GM21515 (cell line): ENCODE results near the gene REST.
"Not testable (repeated sequence)": the region's sequence is repeated elsewhere in the genome, so short reads cannot be mapped to it uniquely, and the experiment has no call there.

Source experiments
- ATAC-seq: cut with Tn5 transposase; IDR thresholded peaks from one replicate; pipeline ENCODE4 v1.9.1; 2021; ENCODE audit not compliant: unreplicated experiment

REST gene

DNA sequence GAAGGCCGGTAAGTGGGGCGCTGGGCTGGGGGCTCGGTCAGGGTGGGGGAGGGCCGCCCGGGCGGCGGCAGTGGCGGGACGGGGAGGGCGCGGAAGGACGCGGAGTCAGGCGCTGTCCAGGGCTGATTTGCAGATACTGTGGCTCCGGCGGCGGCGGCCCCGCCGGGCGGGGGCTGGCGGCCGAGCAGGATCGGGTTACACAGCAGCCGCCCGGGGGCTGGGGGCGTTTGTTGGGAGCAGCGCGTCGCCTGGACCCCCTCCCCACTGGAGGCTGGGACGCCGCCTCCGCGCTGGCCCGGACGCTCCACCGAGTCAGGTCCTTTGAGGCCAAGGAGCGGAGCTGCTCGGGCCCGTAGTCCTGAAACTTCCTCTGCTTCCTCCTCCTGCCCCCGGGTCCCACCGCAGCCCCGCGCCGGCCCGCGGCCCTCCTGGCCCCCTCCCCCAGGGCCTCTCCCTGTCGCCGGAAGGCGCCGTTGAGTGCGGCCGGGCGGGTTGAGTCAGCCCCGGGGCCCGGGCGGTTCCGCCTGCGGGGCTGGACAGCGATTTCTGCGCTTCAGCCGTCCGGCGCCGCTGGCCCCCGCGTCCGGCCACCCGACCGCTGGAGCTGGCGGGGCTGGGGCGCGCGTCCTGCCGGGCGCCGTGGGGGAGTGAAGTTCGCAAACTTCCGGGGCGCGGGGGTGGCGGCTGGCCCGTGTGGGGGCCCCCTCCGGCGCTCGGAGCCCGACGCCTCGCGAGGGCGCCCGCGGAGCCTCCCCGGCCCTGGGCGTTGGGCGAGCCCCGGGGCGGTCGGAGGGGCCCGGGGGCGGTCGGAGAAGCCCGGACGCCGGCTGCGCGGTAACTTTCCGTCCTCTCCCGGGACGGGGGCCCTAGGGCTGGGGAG lies 746 bp downstream of the REST start:
- peak; percentile 60 for ATAC-seq

DNA sequence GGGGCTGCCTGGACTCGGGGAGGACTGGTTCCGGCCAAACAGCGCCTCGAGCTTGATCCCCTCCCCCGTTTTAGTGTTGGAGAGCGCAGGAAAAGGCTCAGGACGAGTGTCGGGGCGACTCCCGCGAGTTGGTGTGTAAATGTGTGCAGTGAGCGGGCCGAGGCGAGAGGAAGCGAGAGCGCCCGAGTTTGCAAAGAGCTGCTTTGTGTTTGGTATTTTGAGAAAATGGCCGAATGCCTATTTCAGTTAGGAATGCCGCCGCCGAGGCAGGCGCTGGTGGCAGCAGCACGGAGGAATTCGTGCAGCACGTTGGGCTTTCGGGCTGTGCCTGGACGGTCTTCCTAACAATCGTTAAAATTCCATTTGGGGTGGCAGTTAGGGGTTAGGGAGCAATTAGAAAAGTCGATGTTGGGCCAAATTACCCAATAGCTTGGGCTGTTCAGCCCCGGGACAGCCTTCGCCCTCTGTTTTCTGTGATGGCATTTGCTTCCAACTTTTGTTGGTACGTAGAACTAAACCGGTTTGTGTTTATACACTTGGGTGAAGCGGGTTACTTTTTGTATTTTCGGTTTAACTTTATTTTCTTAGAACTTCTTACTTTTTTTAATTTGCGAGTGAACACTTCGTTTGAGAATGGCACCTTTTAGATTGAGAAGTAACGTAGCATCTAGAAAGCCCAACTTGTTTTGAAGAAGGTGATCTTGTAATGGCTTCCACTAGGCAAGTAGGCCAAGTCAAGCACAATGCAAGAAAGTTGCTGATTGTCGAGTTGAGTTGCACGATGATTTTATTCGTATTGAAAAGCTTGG lies 1.6 kb downstream of the REST start:
- peak; percentile 36 for ATAC-seq

DNA sequence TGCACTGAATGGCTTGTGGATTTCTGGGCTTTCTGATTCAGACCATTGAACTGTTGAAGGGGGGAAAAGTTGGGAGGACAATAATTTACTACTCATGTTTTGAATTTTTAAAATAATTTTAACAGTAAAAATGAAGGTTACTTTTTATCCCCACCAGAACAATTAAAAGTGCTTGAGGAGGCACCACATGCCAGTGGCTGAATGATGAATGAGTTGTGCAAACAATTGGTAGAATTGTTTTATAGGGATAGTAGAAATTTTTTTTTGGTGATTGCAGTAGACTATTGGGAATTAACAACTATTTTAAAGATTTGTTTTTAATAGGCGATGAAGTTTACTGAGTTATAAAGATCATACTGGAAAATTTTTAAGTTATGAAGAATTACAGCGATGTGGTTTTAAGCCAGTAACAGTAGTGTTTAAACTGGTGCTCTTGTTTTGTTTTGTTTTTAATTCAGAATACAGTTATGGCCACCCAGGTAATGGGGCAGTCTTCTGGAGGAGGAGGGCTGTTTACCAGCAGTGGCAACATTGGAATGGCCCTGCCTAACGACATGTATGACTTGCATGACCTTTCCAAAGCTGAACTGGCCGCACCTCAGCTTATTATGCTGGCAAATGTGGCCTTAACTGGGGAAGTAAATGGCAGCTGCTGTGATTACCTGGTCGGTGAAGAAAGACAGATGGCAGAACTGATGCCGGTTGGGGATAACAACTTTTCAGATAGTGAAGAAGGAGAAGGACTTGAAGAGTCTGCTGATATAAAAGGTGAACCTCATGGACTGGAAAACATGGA lies 2.7 kb downstream of the REST start:
- ATAC-seq, result no peak

DNA sequence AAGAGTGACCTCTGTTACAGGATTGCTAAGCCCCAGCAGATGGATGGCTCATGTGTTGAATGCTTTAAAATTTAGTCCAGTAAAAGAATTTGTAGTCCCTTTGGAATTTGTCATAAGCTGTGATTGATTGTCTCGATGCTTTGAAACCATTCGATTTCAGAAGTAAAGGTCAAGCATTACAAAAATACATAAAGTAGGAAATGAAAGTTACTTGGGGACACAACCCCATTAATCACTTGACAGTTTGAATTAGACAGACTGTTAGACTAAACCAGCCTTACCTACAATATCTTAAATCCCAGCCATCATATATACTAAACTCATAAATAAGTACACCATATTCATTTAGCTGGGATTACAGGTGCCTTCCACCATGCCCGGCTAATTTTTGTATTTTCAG lies 6.6 kb downstream of the REST start:
- ATAC-seq, result no peak

DNA sequence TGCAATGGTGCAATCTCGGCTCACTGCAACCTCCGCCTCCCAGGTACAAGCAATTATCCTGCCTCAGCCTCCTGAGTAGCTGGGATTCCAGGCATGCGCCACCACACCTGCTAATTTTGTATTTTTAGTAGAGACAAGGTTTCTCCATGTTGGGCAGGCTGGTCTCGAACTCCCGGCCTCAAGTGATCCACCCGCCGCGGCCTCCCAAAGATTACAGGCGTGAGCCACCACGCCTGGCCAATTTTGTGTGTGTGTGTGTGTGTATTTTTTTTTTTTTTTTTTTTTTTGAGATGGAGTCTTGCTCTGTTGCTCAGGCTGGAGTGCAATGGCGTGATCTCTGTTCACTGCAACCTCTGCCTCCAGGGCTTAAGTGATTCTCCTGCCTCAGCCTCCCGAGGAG lies 7.3 kb downstream of the REST start:
- not testable (repeated sequence) for ATAC-seq

DNA sequence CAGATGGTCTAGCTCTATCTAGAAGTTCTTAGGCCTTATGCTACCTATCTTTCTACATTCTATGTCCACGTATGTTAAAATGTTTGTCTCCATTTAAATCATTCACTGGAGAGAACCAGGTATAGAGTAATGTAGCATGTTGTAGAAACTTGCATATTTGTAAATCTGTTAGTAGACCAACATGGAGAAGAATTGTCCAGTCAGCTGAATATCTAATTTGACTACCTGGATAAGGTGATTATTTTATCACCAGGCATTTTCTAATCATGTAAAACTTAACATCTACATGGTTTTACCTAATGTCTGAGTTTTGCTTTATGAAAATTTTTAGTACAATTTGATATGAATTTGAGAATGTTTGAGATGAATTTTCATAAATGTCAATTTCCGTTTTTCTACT lies 19.5 kb downstream of the REST start:
- ATAC-seq, result no peak

DNA sequence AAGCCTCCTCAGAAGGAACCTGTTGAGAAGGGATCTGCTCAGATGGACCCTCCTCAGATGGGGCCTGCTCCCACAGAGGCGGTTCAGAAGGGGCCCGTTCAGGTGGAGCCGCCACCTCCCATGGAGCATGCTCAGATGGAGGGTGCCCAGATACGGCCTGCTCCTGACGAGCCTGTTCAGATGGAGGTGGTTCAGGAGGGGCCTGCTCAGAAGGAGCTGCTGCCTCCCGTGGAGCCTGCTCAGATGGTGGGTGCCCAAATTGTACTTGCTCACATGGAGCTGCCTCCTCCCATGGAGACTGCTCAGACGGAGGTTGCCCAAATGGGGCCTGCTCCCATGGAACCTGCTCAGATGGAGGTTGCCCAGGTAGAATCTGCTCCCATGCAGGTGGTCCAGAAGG lies 22.9 kb downstream of the REST start:
- no peak for ATAC-seq

DNA sequence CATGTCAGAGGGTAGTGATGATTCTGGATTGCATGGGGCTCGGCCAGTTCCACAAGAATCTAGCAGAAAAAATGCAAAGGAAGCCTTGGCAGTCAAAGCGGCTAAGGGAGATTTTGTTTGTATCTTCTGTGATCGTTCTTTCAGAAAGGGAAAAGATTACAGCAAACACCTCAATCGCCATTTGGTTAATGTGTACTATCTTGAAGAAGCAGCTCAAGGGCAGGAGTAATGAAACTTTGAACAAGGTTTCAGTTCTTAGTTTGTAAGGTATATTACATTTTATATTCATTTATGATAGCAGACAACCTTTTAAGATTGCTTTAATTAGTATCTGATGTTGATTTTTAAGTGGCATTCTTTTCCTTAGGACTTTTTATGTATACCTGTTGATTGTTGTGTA lies 24.2 kb downstream of the REST start:
- no peak for ATAC-seq

DNA sequence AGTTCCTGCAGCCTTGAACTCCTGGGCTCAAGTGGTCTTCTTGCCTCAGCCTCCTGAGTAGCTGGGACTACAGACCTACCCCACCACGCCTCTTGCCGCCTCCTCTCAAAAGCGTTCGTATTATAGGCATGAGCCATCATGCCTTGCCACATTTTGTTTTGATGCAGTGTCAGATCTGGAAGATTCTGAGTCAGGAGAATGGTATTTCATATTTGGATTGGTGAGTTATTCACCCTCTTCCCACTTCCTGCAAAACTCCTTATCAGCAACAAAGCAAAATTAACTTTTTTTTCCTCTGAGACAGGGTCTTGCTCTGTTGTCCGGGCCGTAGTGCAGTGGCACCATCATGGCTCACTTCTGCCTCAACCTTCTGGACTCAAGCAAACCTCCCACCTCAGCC lies 29.6 kb downstream of the REST start:
- no peak for ATAC-seq

DNA sequence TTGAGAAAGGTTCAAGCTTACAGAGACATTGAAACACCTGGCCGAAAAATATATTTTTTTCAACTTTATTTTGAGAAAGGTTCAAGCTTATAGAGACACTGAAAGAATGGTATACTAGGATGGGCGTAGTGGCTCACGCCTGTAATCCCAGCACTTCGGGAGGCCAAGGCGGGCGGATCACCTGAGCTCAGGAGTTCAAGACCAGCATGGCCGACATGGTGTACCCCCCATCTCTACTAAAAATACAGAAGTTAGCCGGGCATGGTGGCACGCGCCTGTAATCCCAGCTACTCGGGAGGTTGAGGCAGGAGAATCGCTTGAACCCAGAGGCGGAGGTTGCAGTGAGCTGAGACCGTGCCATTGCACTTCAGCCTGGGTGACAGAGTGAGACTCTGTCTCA lies 32.1 kb downstream of the REST start:
- ATAC-seq, result not testable (repeated sequence)

DNA sequence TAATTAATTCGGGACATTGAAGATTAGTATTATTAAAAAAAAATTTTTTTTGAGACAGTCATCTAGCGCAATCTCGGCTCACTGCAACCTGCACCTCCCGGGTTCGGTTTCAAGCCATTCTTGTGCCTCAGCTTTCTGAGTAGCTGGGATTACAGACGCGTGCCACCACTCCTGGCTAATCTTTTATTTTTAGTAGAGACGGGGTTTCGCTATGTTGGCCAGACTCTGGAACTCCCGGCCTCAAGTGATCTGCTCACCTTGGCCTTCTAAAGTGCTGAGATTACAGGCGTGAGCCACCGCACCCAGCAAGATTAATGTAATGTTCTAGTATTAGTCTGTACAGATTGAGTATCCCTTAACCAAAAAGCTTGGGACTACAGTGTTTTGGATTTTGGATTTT lies 32.7 kb downstream of the REST start:
- no peak for ATAC-seq

DNA sequence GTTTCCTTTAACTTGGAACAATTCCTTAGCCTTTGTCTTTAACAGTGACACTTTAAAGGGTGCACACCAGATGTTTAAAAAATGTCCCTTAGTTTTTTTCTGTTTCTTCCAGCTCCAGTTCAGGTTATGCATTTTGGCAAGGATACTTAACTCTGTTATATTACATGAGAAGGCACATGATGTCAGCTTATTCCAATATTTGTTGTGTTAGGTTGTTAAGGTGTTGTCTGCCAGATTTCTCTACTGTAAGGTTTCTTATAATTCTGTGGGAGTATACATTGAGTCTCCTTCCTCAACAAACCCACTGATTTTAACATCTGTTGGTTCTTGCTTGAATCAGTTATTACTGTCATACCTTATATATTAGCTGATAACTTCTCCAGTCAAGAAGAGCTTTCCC lies 33.3 kb downstream of the REST start:
- ATAC-seq, result no peak

DNA sequence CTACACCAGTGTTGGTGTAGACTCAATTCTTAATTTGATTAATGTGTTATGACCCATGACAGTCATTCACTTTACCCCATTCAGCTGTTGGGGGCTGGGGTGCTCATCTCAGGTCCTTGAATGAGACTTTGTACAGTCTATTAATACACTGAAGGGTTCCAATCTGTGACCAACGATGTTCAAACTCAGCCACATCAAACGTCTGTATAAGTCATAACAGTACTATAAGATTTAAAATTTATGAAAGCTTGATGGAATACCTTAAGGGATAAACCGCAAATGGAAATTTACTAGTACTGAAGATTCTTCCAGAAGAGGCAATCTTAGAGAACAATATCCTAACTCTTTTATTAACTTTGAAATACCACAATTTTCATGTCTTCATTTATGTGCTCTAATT lies 33.7 kb downstream of the REST start:
- ATAC-seq, result no peak

DNA sequence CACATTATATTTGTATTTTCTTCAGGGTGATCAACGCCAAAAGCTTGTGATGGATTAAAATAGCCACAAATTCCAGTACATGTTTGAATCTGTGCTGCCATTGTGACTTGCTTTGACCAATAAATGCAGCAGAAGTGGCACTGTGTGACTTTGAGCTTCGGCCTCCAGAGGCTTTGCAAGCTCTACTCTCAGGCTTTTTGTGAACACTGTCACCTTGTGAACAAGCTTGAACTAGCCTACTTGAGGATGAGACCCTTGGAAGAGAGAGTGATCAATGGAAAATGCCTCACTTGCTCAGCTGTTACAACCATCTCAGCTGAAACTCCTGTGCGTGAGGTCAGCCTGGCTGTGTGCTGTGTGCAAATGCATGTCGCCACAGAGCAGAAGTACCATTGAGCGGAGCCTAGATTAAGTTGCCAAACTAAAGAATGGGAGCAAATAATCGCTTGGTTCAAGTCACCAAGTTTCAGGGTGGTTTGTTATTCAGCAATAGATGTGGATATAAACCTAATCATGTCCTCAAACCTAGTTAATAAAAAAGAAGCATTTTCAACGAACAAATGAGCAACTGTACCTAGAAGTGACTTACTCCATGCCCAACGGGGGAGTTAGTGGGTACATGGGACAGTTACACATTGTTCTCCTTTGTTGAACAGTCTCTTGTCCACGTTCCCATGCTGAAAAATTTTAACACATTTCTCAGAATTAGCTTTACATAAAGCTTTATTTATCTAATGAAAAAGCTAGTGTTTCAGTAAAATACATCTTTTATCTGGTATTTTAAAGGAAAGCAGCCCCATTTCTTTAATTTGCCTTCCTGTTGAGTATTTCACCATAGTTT lies 46.2 kb downstream of the REST start:
- no peak for ATAC-seq

DNA sequence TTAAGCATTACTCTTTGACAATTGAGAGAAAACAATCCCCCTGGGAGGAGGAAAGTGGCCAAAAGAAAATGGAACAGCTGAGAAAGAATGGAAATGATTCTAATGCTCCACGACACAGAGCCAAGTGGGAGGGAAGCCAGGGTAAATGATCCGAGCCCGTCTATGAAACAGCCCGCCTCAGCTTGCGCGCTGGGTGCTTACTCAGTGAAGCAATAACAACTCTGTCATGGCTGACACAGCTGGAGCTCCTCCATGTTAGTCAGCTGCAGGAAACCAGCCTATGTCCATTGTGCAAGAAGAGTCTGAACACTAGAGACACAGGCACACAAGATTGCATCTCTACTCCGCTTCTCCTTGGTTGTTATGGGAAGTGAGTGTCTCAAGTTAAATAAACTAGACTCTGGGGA lies 50.4 kb downstream of the REST start:
- ATAC-seq, result no peak

DNA sequence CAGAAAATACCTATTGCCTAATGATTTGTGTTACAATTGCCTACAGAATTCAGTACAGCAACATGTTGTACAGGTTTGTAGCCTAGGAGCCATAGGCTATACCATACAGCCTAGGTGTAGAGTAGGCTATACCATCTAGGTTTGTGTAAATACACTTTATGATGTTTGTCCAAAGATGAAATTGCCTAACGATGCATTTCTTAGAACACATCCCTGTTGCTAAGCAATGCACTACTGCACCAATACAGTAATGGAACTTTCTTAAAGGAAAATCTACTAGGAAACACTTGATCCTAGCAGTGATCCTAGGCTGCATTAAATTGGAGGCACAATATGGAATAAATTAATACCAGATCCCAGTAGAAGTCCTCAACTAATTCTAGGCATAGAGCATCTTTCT lies 51.4 kb downstream of the REST start:
- no peak for ATAC-seq

DNA sequence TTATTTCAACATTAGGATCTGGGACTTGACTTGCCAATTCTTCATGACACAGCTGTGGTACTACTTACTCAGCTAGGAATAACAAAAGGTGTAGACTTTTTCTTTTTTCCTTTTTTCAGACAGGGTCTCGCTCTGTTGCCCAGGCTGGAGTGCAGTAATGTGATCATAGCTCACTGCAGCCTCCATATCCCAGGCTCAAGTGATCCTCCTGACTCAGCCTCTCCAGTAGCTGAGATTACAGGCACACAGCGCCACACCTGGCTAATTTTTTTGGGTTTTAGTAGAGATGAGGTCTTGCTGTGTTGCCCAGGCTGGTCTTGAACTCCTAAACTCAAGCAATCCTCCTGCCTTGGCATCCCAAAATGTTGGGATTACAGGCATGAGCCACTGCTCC lies 53.4 kb downstream of the REST start:
- no peak for ATAC-seq

DNA sequence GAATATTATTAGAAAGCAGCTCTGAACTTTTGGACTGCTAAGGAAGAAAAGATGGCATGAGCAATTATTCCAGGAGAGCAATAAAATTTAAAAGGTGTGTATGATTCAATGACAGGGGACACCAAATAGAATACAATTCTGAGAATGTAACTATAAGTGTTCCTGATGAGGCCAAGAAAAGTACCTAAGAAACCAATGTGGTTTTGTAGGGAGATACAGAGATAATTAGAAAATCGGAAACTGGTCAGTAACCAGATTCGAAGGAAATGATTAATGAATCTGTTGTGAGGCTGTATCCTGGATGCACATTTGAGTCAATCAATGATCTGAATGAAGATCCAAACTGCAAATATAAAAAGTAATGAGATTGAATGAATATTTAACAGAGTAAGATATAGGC lies 63.7 kb downstream of the REST start:
- no peak for ATAC-seq

DNA sequence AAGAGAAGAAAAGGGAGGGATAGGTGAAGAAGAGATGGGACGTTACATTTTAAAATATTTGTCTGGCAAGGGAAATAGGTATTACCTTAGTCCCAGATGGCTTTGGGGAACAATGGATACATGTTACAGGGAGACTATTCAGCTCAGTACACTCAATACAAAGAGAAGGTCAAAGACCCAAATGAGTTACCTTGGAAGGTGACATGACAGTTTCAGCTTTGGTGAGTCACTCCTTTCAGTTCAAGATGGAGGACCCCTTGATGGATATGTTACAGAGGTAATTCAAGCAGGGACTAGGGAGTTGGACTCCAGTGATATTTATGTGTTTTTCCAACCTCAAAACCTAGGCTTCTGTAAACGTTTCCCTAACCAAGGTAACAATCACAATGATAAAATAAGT lies 64.7 kb downstream of the REST start:
- ATAC-seq, result no peak

DNA sequence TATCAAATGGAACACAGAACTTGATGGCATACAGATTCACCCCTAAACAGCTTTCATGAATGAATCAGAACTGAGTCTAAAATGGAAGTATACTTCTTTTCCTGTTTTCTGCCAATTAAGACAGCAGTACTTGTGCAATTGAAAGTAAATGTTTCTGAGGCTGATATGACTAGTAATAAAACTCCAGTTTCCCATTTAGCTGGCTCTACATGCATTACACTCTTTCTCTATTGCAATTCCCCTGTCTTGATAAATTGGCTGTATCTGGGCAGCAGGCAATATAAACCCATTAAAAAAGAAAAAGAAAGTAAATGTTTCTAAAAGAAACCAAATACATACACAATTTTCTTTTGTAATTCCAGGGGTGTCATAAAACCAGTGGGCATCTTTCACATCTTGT lies 65.1 kb downstream of the REST start:
- no peak for ATAC-seq

DNA sequence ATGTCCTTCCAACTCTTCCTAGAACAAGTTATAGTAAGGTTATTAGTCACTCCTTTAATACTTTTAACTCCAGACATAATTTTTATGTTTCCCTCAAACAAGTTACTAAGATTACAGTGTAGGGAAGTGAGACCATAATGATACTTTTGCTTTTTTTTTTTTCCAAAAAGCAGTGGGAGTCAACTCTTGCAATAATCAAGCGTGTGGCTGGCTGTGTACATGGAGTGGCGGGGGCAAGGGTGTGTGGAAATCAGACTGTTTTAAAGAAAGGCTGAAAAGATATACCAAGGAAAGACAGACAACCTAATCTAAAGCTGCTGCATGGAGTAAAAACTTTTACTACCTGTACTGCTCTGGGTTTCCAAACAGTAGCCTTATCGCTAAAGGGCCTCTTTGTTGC lies 65.6 kb downstream of the REST start:
- no peak for ATAC-seq
